GM18505 (cell line): Measurements from ENCODE around the gene ARHGAP6.
A peak's percentile ranks its signal among the peaks of the same experiment; 100 is the strongest.
"Not testable (repeated sequence)": the region's sequence is repeated elsewhere in the genome, so short reads cannot be mapped to it uniquely, and the experiment has no call there.

ENCODE experiments used
- ATAC-seq: cut with Tn5 transposase; IDR thresholded peaks from one replicate; pipeline ENCODE4 v1.9.1; 2021; ENCODE audit not compliant: unreplicated experiment
- POLR2A ChIP-seq: IDR thresholded peaks from 4 replicates; pipeline ENCODE4 v1.6.1; 2011; ENCODE audit warnings: borderline replicate concordance; ENCODE audit not compliant: insufficient read depth, insufficient read length; ENCODE audit errors: extremely low read depth

Gene ARHGAP6

DNA sequence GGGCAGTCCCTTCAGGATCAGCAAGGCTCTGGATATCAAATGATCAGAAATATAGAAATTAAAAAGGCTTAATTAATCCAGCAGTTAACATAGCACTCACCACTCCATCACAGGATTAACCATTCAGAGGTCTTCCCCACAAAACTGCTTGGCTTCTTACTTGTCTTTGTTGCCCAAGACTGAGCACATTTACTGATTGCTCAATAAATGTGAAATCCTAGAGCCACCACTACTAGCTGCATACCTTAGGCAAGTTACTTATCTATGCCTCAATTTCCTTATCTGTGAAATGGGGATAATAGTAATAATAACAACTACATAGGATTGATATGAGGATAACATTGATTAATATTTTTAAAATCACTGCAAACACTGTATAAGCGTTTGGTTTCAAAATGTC lies 124.2 kb downstream of the ARHGAP6 start:
- no peak for ATAC-seq
- TF ChIP-seq POLR2A = no peak

DNA sequence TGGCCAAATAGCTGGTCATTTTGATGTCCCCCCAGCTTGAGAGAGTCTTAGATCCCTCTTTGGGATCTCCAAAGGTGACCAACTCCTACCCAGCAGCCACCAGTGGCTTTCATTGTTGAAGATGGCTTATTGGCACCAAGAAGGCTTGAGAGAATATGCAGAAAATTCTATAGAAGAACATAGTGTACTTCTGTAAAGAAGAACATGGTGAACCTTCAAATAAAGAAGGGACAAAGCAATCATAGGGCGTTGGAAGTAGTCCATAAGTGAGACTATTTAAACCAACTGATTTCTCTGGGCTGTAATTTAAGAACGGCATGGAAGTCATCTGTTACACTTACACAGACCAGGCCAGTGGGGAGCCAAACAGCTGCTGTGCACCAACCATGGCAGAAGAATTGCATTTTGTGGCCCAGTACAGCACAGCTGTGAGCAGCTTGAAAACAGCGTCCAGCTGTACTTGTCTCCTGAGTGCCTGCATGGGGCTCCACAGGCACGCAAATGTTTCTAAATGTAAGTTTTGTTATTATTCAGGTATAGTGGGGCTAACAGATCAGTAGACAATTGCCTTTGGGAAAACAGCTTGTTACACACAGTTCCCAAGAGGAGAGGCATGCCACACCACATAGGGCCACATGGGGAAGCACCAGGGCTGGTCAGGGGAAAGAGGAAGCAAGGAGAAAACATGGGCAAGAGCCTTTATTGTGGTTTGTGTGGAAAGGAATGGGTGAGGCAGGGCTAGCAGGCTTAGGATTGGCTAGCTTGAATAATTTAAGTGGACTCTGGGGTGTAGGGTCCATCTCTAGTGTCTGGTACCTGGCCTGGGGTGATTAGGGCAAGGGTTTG lies 125.0 kb downstream of the ARHGAP6 start:
- ATAC-seq = no peak
- TF ChIP-seq POLR2A = no peak

DNA sequence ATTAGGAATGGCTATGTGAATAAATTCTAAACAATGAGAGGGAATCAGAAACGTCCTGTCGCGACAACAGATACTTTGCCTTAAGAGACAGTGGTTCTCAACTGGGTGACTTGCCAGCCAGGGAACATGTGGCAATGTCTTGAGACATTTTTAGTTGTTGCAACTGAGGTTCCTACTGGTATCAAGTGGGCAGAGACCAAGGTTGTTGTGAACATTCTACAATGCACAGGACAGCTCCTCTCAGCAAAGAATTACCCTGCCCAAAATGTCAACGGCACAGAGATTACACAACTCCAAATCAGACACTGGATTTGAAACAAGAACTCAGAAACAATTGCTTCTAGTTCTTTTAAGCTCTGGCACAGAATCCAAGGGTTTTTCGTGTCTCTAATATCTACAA lies 128.6 kb downstream of the ARHGAP6 start:
- TF ChIP-seq POLR2A = no peak
- ATAC-seq = no peak

DNA sequence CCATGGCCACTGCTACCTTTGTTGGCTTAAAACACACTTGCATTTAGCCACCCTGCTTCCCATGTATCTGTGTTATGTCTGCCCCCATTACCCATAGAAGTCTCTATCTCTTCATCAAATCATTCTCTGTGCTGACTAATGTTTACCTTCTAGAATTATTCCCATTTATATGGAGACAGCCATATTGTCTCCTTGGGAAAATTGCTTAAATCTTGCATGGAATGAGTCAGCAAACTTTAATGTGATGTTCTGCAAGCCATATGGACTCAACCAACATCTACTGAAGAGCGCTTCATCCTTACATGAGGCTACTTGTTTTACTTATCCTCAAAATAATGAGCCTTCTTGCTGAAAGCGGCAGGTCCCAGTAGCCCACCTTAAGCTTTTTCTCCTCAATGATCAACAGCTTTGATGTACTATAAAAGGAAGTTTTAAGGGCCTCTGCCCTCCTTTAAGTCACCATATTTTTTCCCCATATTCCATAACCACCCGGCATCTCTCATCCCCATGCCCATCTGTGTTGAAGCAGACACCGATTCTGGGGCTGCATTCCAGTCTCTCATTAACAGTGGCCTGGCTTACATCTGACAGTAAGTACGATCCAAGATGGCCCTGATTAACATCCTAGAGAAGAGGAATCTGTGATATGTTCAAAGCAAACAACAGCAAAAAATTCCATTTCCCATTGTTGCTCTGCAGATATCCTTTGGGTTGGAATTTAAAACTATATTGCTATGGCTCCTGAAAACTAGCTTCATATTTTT lies 130.4 kb downstream of the ARHGAP6 start:
- no peak for TF ChIP-seq POLR2A
- no peak for ATAC-seq

DNA sequence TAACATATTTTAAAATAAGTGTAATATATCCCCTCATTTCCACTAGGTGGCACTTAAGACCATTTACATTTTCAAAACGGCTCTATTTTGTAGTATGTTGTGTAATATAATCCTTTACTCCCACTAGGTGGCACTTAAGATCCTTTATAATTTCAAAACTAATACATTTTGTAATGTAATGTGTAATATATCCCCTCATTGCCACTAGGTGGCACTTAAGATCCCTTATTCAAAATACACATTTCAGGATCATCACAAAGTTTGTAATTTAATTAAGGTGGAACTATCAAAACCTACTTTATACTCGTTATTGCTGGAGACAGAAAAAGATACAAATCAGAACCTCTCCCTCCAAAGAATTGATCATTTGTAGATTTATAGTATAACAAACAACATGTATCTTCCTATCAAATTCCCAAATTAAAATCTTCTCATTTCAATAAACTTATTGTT lies 132.5 kb downstream of the ARHGAP6 start:
- TF ChIP-seq POLR2A = no peak
- ATAC-seq = peak; percentile 84

DNA sequence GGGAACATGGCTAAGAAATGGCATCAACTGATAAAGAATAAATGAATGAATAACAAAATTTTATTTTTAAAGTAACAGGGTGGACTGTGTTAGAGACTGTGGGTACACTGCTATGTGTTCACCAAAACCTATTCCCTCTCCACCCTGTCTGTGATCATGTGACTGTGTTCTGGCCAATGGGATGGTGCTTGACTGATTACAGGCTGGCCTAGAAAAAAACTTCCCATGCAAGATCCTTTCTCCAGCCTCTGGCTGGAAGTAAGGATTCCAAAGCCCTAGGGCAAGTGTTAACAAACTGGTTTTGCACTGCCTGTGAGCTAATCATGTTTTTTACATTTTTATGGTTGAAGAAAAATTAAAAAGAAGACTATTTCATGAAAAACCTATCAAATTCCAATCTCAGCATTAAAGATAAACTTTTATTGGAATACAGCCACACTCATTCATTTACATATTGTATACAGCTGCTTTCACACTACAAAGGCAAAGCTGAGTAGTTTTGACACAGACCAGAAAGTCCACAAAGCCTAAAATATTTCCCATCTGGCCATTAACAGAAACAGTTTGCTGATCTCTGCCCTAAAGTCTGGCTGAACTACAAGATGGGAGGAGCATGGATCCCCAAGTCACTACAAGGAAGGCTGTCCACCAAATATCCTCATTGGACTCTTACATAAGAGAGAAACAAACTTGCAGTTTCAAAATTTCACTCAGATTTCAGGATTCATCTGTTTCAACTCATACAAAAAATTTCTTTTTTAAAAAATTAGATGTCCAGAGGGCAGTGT lies 133.2 kb downstream of the ARHGAP6 start:
- no peak for ATAC-seq
- TF ChIP-seq POLR2A = no peak

DNA sequence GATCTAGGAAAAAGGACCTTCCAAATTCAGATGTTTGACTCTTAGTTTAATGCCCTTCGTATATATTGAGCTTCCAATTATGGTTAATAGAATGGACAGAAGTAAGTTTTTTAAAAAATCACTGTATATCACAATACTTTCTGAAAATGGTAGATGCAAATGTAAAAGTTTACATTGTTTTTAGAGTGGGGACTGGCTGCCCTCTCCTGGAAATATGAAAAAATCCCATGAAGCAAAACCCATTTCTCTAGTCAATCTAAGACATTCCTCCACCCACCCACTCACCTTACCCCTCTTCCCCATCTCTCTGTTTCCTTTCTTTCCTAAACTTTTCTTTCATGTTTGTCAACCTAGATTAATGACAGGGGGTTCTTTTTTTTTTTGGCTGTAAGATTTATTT lies 134.5 kb downstream of the ARHGAP6 start:
- no peak for TF ChIP-seq POLR2A
- no peak for ATAC-seq

DNA sequence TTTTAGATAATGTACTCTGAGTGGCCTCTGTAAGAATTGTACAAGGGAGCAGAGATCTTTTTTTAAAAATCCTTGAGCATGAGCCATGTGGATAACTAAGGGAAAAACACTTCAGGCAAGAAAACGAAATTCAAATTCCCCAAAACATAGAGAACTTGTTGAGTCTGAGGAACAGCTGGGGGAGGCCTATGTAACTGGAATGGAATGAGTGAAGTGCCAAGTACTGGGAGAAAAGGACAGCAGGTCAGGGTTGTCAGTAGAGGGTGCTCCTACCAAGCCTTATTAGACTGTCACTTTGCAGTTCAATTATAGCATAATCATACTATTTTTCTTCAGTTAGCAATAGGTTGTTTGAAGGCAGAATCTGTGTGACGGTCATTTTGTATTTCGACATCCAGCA lies 135.1 kb downstream of the ARHGAP6 start:
- no peak for ATAC-seq
- no peak for TF ChIP-seq POLR2A

DNA sequence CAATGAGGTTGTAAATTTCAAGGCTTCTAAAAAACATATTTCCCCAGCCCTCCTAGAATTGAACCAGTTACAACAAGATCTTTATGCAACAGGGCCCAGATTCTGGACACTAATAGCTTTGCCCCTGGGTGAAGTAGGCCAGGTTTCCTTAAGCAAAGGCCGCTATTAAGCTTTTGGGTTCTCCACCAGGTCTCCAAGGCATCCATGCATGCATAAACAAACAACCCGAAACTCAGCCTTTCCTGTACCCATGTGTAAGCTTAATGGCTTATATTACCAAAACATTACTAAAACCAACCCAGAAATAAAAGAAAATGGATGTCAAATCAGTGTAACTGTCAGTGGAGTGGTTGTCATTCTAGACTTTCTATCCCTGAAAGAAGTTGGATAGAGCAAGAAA lies 137.1 kb downstream of the ARHGAP6 start:
- no peak for TF ChIP-seq POLR2A
- ATAC-seq = no peak

DNA sequence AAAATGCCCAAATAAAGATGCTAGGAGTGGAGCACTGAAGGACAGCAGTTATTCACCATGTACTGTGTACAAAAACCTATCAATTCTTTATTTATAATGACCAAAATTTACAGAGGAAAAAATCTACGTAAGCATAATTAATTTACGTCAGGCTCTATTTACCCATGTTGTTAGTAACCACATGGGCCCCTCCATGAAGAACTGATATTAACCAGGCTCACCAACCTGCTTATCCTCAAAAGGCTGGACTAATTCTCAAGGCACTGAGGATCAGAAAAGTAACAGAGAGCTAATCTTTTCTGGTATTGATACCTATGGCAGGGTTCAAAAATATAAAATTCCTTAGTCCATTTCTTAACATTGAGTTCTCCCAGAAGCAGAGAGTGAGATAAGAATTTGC lies 140.0 kb downstream of the ARHGAP6 start:
- ATAC-seq = no peak

DNA sequence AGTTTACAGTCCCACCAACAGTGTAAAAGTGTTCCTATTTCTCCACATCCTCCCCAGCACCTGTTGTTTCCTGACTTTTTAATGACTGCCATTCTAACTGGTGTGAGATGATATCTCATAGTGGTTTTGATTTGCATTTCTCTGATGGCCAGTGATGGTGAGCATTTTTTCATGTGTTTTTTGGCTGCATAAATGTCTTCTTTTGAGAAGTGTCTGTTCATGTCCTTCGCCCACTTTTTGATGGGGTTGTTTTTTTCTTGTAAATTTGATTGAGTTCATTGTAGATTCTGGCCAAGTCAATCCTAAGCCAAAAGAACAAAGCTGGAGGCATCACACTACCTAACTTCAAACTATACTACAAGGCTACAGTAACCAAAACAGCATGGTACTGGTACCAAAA lies 146.5 kb downstream of the ARHGAP6 start:
- ATAC-seq = not testable (repeated sequence)

More for the DNA sequence above, 140.0 kb downstream of the ARHGAP6 start:
- TF ChIP-seq POLR2A = no peak

DNA sequence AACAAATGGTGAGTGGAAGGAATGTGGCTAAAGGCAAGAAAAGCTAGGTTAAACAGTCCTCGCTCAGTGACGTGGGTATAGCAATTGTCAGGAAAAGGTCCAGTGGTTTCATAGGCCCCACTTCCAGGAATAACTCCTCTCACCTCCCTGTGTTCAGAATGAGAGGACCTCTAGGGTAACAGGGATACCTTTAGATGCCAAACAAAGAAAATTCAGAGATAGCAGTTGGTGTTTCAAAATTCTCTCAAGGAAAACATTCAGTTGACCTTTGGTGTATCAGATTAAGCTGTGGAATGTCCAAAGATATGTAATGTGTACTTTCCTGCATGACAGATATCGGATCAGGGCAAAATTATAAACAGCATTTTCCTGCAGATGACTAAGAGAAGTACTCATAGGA lies 155.9 kb downstream of the ARHGAP6 start:
- ATAC-seq = no peak
- TF ChIP-seq POLR2A = no peak

DNA sequence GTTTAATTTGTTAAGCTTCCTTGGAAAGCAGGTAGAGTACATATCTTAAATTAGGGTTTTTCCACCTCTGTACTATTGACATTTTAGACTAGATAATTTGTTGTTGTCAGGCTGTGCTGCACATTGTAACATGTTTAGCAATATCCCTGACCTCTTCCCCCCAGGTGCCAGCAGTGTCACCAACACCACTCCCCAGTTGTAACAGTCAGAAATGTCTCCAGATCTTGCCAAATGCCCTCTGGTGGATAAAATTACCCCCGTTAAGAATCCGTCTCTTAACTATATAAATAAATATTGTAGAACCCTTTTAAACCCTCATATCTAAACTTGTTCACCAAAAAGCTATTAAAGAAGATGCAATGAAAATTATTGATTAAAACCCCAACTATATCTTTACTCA lies 161.5 kb downstream of the ARHGAP6 start:
- no peak for TF ChIP-seq POLR2A
- no peak for ATAC-seq
